Mesothelial cell of epicardium (in vitro differentiated cells): Measurements from ENCODE around the gene TMEM35B. TPM values are rescaled to one million over a fixed set of nuclear protein-coding genes. Genes with fewer than 3 reads are reported as not detected.
A peak's percentile ranks its signal among the peaks of the same experiment; 100 is the strongest.

ENCODE experiments used
- DNase-seq, 2 experiments: peaks; one replicate each; pipeline ENCODE4 v3.0.0; 2021; ENCODE audit warnings: low spot score in 2 of 2; ENCODE audit not compliant: unreplicated experiment in 2 of 2
- H3K27ac Mint-ChIP-seq: 2 replicates; pipeline ENCODE4 v1.8.0; 2021; ENCODE audit warnings: mixed read lengths
- H3K27me3 Mint-ChIP-seq: 2 replicates; pipeline ENCODE4 v1.8.0; 2021; ENCODE audit warnings: low read depth, mixed read lengths
- H3K36me3 Mint-ChIP-seq: 2 replicates; pipeline ENCODE4 v1.8.0; 2021; ENCODE audit warnings: mixed read lengths
- H3K4me1 Mint-ChIP-seq: 2 replicates; pipeline ENCODE4 v1.8.0; 2021; ENCODE audit warnings: mixed read lengths
- H3K4me3 Mint-ChIP-seq: 2 replicates; pipeline ENCODE4 v1.8.0; 2021; ENCODE audit warnings: mild to moderate bottlenecking, moderate library complexity, mixed read lengths
- H3K9me3 Mint-ChIP-seq: 2 replicates; pipeline ENCODE4 v1.8.0; 2021; ENCODE audit warnings: mixed read lengths
- CTCF ChIP-seq: fragments of 200-600 bp; sonication (generic); IDR thresholded peaks from one replicate; pipeline ENCODE4 v1.5.0; 2021; ENCODE audit warnings: antibody characterized with exemption; ENCODE audit not compliant: unreplicated experiment
- total RNA-seq: library from RNA; stranded (reverse); gene quantifications from 3 replicates; pipeline ENCODE4 v1.2.1, GENCODE V29; 2021

The TMEM35B gene
- total RNA-seq = 13.9 to 16.5 TPM (median 14.9 TPM) in 3 replicates

- TF ChIP-seq CTCF = no peak
- H3K27ac Mint-ChIP-seq = peak within 1 kb of the TSS; percentile 88
- H3K9me3 Mint-ChIP-seq = no peaks in the 10 kb centered on the region
- peaks cover 15% of the 10 kb centered on the region for H3K4me1 Mint-ChIP-seq
- H3K4me3 Mint-ChIP-seq = peak within 1 kb of the TSS; percentile 95
- DNase-seq = peak; percentile 35 to 62
- peaks cover 7% of the 10 kb centered on the region for H3K36me3 Mint-ChIP-seq
- H3K27me3 Mint-ChIP-seq = no peaks in the 10 kb centered on the region
Measured at GRCh38 chr1:34984793-34985608, at the start of gene TMEM35B. Gene TMEM35B (minus strand): TSS chr1:34985347. CDS start chr1:34985305, 42 bp downstream.

GRCh38 chr1:35033346-35033745 is 48.2 kb upstream of the TMEM35B start:
- Mint-ChIP-seq H3K4me3 (no peak overlapping the region), H3K27me3 (peaks cover 12% of the 10 kb centered on the region), H3K4me1 (peaks cover 20% of the 10 kb centered on the region), H3K36me3 (peaks cover 4% of the 10 kb centered on the region), H3K27ac (no peak overlapping the region), H3K9me3 (peaks cover 14% of the 10 kb centered on the region)
- no peak for DNase-seq
- TF ChIP-seq CTCF = no peak

- Mint-ChIP-seq H3K27me3 (peaks cover 7% of the 10 kb centered on the region), H3K4me1 (peaks cover 20% of the 10 kb centered on the region), H3K27ac (no peak overlapping the region), H3K4me3 (no peak overlapping the region), H3K9me3 (peaks cover 14% of the 10 kb centered on the region), H3K36me3 (peaks cover 8% of the 10 kb centered on the region)
- no peak for DNase-seq
- no peak for TF ChIP-seq CTCF
Measured at GRCh38 chr1:35032384-35032739, 47.2 kb upstream of the TMEM35B start.

- Mint-ChIP-seq H3K36me3 (peaks cover 16% of the 10 kb centered on the region), H3K4me3 (peak overlapping the region; percentile 97), H3K9me3 (peaks cover 14% of the 10 kb centered on the region), H3K27me3 (peaks cover 4% of the 10 kb centered on the region), H3K27ac (peak overlapping the region; percentile 99), H3K4me1 (peaks cover 18% of the 10 kb centered on the region)
- DNase-seq = no peak
- no peak for TF ChIP-seq CTCF
Measured at GRCh38 chr1:35030756-35031446, 45.8 kb upstream of the TMEM35B start.

- Mint-ChIP-seq H3K36me3 (peaks cover 16% of the 10 kb centered on the region), H3K27me3 (peaks cover 2% of the 10 kb centered on the region), H3K27ac (peak overlapping the region; percentile 99), H3K4me1 (peaks cover 18% of the 10 kb centered on the region), H3K9me3 (peaks cover 14% of the 10 kb centered on the region), H3K4me3 (peak overlapping the region; percentile 97)
- no peak for DNase-seq
- TF ChIP-seq CTCF = no peak
Measured at GRCh38 chr1:35030338-35030737, 45.2 kb upstream of the TMEM35B start.
